Measurements from ENCODE around the gene RNF181. TPM values are rescaled to one million over a fixed set of nuclear protein-coding genes. Genes with fewer than 3 reads are reported as not detected.

The RNF181 gene
- total and polyA plus RNA-seq, 2 of the 13 experiments (the other 11 are each of a cell fraction or from before 2014, with no cell fraction given) = 224 to 578 TPM

DNA sequence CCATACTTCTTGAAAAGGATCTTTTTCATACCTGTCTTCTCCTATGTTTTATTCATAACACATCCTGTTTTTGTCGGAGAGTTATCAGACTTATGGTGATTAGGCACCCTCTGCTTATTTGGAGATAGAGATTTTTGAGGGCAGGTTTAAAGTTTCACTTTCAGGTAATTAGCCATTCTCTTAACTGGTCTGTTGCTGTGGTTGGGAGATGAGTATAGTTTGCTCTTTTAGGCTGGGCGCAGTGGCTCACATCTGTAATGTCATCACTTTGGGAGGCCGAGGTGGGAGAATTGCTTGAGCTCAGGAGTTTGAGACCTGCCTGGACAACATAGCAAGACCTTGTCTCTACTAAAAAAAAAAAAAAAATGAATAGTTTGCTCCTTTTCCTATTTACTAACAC, 47.2 kb downstream of the RNF181 start:
- no peak for DNase-seq (ENCODE audit: low spot score)
- no peak for TF ChIP-seq ZNF136 (CRISPR knock-in tag; IDR thresholded peaks at IDR 0.05; ENCODE audit: low read depth)
- no peak for TF ChIP-seq CBX5 (CRISPR knock-in tag; IDR thresholded peaks at IDR 0.05; ENCODE audit: borderline replicate concordance)
- Histone ChIP-seq H4K20me1 (ENCODE audit: insufficient read depth, low read length) (peaks cover 1% of the 10 kb centered on the region; the same call in 1 of the 2 replicates), H3K36me3 (replicated peaks in 1 of 2; ENCODE audit: control insufficient read depth in 1 of 2, insufficient read depth in 2 of 2, low read length in 2 of 2) (peaks cover 51 to 94% of the 10 kb centered on the region in 2 experiments), H3K9ac (ENCODE audit: insufficient read depth, low read depth, low read length) (no peak overlapping the region), H3K4me1 (ENCODE audit: insufficient read depth, low read length) (no peaks in the 10 kb centered on the region), H3K4me2 (ENCODE audit: low read depth, low read length) (no peak overlapping the region), H3K79me2 (ENCODE audit: insufficient read depth, low read length) (no peaks in the 10 kb centered on the region), H3K27me3 (ENCODE audit: control insufficient read depth in 1 of 2, insufficient read depth in 2 of 2, low read length in 2 of 2) (no peaks in the 10 kb centered on the region), H3K4me3 (replicated peaks in 1 of 3; ENCODE audit: insufficient read depth in 1 of 3, low read depth in 2 of 3, low read length in 3 of 3) (no peak overlapping the region), H3K9me3 (ENCODE audit: low read length) (no peaks in the 10 kb centered on the region), H2AFZ (ENCODE audit: low read length) (no peak overlapping the region), H3K27ac (ENCODE audit: extremely low read length, insufficient read depth, low read length) (no peak overlapping the region)
- ChIA-PET CTCF (ENCODE audit: low intra/inter-chr PET ratio, low total read pairs) (no interaction called here), POLR2A (no interaction called here)
- 99% methylated on average over 3 of the region's 3 CpGs for WGBS (ENCODE audit: low lambda C conversion rate)
- no TSS peak for BruUV-seq (replicated peaks)
- no peak for FAIRE-seq
- in situ Hi-C loops (cut with HindIII; ENCODE audit: extremely low pct_ligation_motif_present, low pct_unique_long_range_greater_than_20kb) (no loop called here), intact Hi-C loops (cut with micrococcal nuclease; ENCODE audit: unreplicated experiment) (no loop called here)
- ATAC-seq = no peak

DNA sequence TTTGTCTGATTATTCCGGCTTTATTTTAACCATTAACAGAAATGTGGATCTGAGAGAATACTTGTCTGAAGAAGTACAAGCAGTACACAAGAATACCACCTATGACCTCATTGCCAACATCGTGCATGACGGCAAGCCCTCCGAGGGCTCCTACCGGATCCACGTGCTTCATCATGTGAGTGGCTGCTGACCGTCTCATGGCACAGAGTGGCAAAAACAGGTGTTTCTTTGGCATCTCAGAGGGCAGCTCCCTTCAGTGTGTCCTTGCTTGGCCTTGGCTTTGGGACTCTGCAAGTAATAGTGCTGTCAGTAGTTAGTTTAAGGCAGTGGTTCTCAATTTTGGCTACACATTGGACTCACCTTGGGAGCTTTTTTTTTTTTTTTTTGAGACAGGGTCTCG, 49.4 kb downstream of the RNF181 start:
- intact Hi-C loops (cut with micrococcal nuclease; ENCODE audit: unreplicated experiment) = no loop called here

More for the DNA sequence above, 49.4 kb downstream of the RNF181 start:
- no peak for ATAC-seq
- Histone ChIP-seq H3K9ac (ENCODE audit: insufficient read depth, low read depth, low read length) (no peak overlapping the region), H3K27me3 (ENCODE audit: control insufficient read depth in 1 of 2, insufficient read depth in 2 of 2, low read length in 2 of 2) (no peaks in the 10 kb centered on the region), H3K4me2 (ENCODE audit: low read depth, low read length) (no peak overlapping the region), H3K27ac (ENCODE audit: extremely low read length, insufficient read depth, low read length) (no peak overlapping the region), H3K79me2 (ENCODE audit: insufficient read depth, low read length) (no peaks in the 10 kb centered on the region), H3K4me1 (ENCODE audit: insufficient read depth, low read length) (no peaks in the 10 kb centered on the region), H3K9me3 (ENCODE audit: low read length) (no peaks in the 10 kb centered on the region), H3K36me3 (replicated peaks in 1 of 2; ENCODE audit: control insufficient read depth in 1 of 2, insufficient read depth in 2 of 2, low read length in 2 of 2) (peaks cover 52 to 96% of the 10 kb centered on the region in 2 experiments), H2AFZ (ENCODE audit: low read length) (no peak overlapping the region), H3K4me3 (replicated peaks in 1 of 3; ENCODE audit: insufficient read depth in 1 of 3, low read depth in 2 of 3, low read length in 3 of 3) (no peak overlapping the region), H4K20me1 (ENCODE audit: insufficient read depth, low read length) (no peaks in the 10 kb centered on the region)
- no TSS peak for BruUV-seq (replicated peaks)
- CTCF ChIA-PET (ENCODE audit: low intra/inter-chr PET ratio, low total read pairs) = no interaction called here
- POLR2A ChIA-PET = no interaction called here
- FAIRE-seq = no peak
- in situ Hi-C loops (cut with HindIII; ENCODE audit: extremely low pct_ligation_motif_present, low pct_unique_long_range_greater_than_20kb) = no loop called here
- DNase-seq (ENCODE audit: low spot score) = no peak
- TF ChIP-seq RAD21 (CRISPR knock-in tag; IDR thresholded peaks at IDR 0.05) (no peak), SALL1 (CRISPR knock-in tag; IDR thresholded peaks at IDR 0.05) (no peak)
- WGBS (ENCODE audit: low lambda C conversion rate) = 98% methylated on average over 8 of the region's 8 CpGs
